Mucosa of gallbladder (tissue), 1 donor: ENCODE measurements around the gene SGMS1. TPM values are rescaled to one million over a fixed set of nuclear protein-coding genes. Genes with fewer than 3 reads are reported as not detected.

Experiments
- DNase-seq: peaks from one replicate; pipeline ENCODE4 v3.0.0-alpha.2; 2020; ENCODE audit warnings: low spot score
- total RNA-seq: library from RNA; stranded (reverse); gene quantifications from one replicate; pipeline ENCODE4 v1.2.1, GENCODE V29; 2021
- donor health status: DM: no; HTN: no; CAD: no.

Gene SGMS1
- total RNA-seq, 1 donor from 2014 or later, result 36.9 TPM

GRCh38 chr10:50343702-50344331 lies 279.9 kb downstream of the SGMS1 start:
- no peak for DNase-seq

GRCh38 chr10:50341987-50342386 lies 281.8 kb downstream of the SGMS1 start:
- no peak for DNase-seq

GRCh38 chr10:50336140-50336539 lies 287.6 kb downstream of the SGMS1 start:
- DNase-seq, result no peak

- no peak for DNase-seq
Measured at GRCh38 chr10:50335397-50335796, 288.4 kb downstream of the SGMS1 start.

GRCh38 chr10:50334273-50334672 lies 289.5 kb downstream of the SGMS1 start:
- no peak for DNase-seq

GRCh38 chr10:50333872-50334271 lies 289.9 kb downstream of the SGMS1 start:
- DNase-seq, result no peak

GRCh38 chr10:50332108-50332842 lies 291.5 kb downstream of the SGMS1 start:
- no peak for DNase-seq

GRCh38 chr10:50331486-50331885 lies 292.3 kb downstream of the SGMS1 start:
- no peak for DNase-seq

GRCh38 chr10:50326757-50327701 lies 296.7 kb downstream of the SGMS1 start:
- DNase-seq, result no peak

- no peak for DNase-seq
Measured at GRCh38 chr10:50326172-50326555, 297.6 kb downstream of the SGMS1 start.

GRCh38 chr10:50325449-50326171 lies 298.1 kb downstream of the SGMS1 start:
- DNase-seq, result peak; percentile 13

GRCh38 chr10:50324680-50325393 lies 298.9 kb downstream of the SGMS1 start:
- DNase-seq, result no peak

GRCh38 chr10:50324046-50324445 lies 299.7 kb downstream of the SGMS1 start:
- DNase-seq, result no peak

GRCh38 chr10:50322077-50322476 lies 301.7 kb downstream of the SGMS1 start:
- no peak for DNase-seq

GRCh38 chr10:50318129-50318528 lies 305.6 kb downstream of the SGMS1 start:
- no peak for DNase-seq

GRCh38 chr10:50316695-50317648 lies 306.8 kb downstream of the SGMS1 start:
- DNase-seq, result no peak

- DNase-seq, result no peak
Measured at GRCh38 chr10:50316174-50316573, 307.6 kb downstream of the SGMS1 start.

- no peak for DNase-seq
Measured at GRCh38 chr10:50315424-50315823, 308.3 kb downstream of the SGMS1 start.

- DNase-seq, result no peak
Measured at GRCh38 chr10:50314169-50315071, 309.3 kb downstream of the SGMS1 start.
